GM18505 (cell line): ENCODE measurements around the gene MYO5C.
"Not testable (repeated sequence)": the region's sequence is repeated elsewhere in the genome, so short reads cannot be mapped to it uniquely, and the experiment has no call there.

Experiments used
- ATAC-seq: cut with Tn5 transposase; IDR thresholded peaks from one replicate; pipeline ENCODE4 v1.9.1; 2021; ENCODE audit not compliant: unreplicated experiment
- POLR2A ChIP-seq: IDR thresholded peaks from 4 replicates; pipeline ENCODE4 v1.6.1; 2011; ENCODE audit warnings: borderline replicate concordance; ENCODE audit not compliant: insufficient read depth, insufficient read length; ENCODE audit errors: extremely low read depth

Gene MYO5C

DNA sequence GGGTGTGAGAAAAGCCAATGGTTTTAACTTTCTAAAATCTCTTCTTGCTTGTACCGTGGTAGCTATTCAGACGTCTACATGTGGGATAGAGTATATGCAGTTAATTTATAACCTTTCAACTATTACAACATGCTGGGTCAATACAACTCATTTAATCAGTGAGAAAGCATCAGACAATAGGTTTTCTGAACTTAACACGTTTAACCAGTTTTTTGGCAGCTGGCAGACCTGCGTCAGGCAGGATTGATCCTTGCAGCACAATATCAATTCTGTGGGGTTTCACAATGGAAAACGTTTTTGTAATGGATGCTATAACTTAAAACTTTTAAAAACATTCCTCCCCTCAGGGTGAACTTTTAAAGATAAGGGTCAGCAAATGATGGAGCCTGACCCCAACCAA, 110.9 kb downstream of the MYO5C start:
- no peak for TF ChIP-seq POLR2A
- ATAC-seq: no peak

DNA sequence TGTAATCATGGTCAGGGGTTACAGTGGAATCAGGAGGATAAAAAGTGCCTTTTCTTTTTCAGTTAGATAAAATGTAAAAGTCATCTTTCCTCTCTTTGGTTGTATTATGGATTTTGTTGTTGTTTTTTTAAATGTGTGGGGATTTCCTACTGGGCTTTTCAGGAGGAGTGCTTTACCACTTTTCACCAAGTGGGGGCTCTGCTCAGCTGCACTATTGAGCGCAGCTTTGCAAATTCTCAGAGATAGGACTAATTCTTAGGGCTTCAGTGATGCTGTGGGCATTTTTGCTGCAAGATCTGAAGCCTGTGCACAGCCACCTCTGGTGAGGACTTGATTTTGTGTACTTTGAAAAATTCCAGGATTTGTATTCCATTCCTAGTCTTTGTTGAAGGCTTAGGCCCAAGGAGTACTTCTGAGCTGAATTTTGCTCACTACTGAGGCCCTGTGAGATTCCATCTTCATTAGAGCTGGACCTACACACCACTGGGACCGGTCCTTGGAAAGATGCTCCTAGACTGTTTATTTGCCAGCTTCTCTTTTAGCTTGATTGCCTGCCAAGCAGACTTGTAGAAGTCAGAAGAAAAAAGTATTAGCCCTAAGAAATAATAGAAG, 111.9 kb downstream of the MYO5C start:
- ATAC-seq: no peak
- no peak for TF ChIP-seq POLR2A

GRCh38 chr15:52181938-52182780, 113.4 kb downstream of the MYO5C start:
- no peak for TF ChIP-seq POLR2A
- ATAC-seq: no peak

GRCh38 chr15:52180851-52181450, 114.7 kb downstream of the MYO5C start:
- TF ChIP-seq POLR2A: no peak
- no peak for ATAC-seq

GRCh38 chr15:52180196-52180835, 115.3 kb downstream of the MYO5C start:
- peak; percentile 4 for TF ChIP-seq POLR2A
- peak; percentile 29 for ATAC-seq

GRCh38 chr15:52179278-52180195, 116.1 kb downstream of the MYO5C start:
- peak; percentile 74 for TF ChIP-seq POLR2A
- peak; percentile 82 for ATAC-seq

- no peak for ATAC-seq
- TF ChIP-seq POLR2A: no peak
Measured at GRCh38 chr15:52178765-52179164, 116.8 kb downstream of the MYO5C start.

GRCh38 chr15:52172869-52173268, 122.7 kb downstream of the MYO5C start:
- TF ChIP-seq POLR2A: no peak
- no peak for ATAC-seq

GRCh38 chr15:52171807-52172206, 123.8 kb downstream of the MYO5C start:
- no peak for ATAC-seq
- no peak for TF ChIP-seq POLR2A

GRCh38 chr15:52171386-52171785, 124.2 kb downstream of the MYO5C start:
- TF ChIP-seq POLR2A: no peak
- ATAC-seq: no peak

DNA sequence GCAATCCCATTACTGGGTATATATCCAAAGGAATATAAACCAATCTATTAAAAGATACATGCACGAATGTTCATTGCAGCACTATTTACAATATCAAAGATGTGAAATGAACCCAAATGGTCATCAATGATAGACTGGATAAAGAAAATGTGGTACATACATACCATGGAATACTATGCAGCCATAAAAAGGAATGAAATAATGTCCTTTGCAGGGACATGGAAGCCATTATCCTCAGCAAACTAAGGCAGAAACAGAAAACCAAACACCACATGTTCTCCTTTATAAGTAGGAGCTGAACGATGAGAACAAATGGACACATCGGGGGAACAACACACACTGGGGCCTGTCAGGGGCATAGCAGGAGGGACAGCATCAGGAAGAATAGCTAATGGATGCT, 125.4 kb downstream of the MYO5C start:
- ATAC-seq: not testable (repeated sequence)

GRCh38 chr15:52165494-52166131, 130.0 kb downstream of the MYO5C start:
- not testable (repeated sequence) for ATAC-seq
